Aorta (tissue), 5 donors: Measurements from ENCODE around the gene TRABD2B. TPM values are rescaled to one million over a fixed set of nuclear protein-coding genes. Genes with fewer than 3 reads are reported as not detected.

Experiments
- ATAC-seq: fragments of 200-7000 bp; cut with Tn5 transposase; one replicate; pipeline ENCODE4 v1.9.1; 2022; ENCODE audit warnings: moderate library complexity; ENCODE audit not compliant: low FRiP score
- DNase-seq, 2 donors: peaks; one replicate each; pipeline ENCODE4 v3.0.0-alpha.2; 2020
- H3K27ac ChIP-seq, 2 donors: one replicate each; pipeline ENCODE4 v1.5.1; 2013; ENCODE audit warnings: low read length in 2 of 2, mild to moderate bottlenecking in 2 of 2, moderate library complexity in 2 of 2, control low read depth in 1 of 2, inconsistent platforms in 1 of 2, low read depth in 1 of 2
- H3K27me3 ChIP-seq, 2 donors: one replicate each; pipeline ENCODE4 v1.6.1; 2013; ENCODE audit warnings: control low read depth in 1 of 2, low read length in 1 of 2, mild to moderate bottlenecking in 1 of 2, moderate library complexity in 1 of 2; ENCODE audit not compliant: insufficient read depth in 2 of 2, control insufficient read depth in 1 of 2
- H3K36me3 ChIP-seq, 2 donors: one replicate each; pipeline ENCODE4 v1.6.1; 2013; ENCODE audit warnings: control low read depth in 1 of 2, low read length in 1 of 2, mild to moderate bottlenecking in 1 of 2; ENCODE audit not compliant: insufficient read depth in 2 of 2, control insufficient read depth in 1 of 2
- H3K4me1 ChIP-seq, 2 donors: one replicate each; pipeline ENCODE4 v1.6.1; 2013; ENCODE audit warnings: low read length in 2 of 2, control low read depth in 1 of 2, mild to moderate bottlenecking in 1 of 2, moderate library complexity in 1 of 2; ENCODE audit not compliant: insufficient read depth in 2 of 2, control insufficient read depth in 1 of 2
- H3K4me3 ChIP-seq, 2 donors: one replicate each; pipeline ENCODE4 v1.5.1; 2013; ENCODE audit warnings: low read length in 2 of 2, control low read depth in 1 of 2, mild to moderate bottlenecking in 1 of 2
- H3K9me3 ChIP-seq: one replicate; pipeline ENCODE4 v1.6.1; 2013; ENCODE audit warnings: mild to moderate bottlenecking, low read length; ENCODE audit not compliant: control insufficient read depth
- WGBS, 2 donors: extraction: QIAGEN DNeasy Blood & Tissue Kit; methylation state at CpG; one replicate each; pipeline ENCODE4 v1.1.7; 2013; 5-methylcytosine and 5-hydroxymethylcytosine counted together
- intact Hi-C, 2 donors: fragments of 100-400 bp; cut with DNase I; formaldehyde crosslinking; loops; one replicate each; pipeline versions ENCODE4 v1.14.2 to v1.15.0; 2022
- polyA plus RNA-seq, 2 donors: library from polyadenylated mRNA; stranded (reverse); fragments of 200-250 nt; gene quantifications; one replicate each; pipeline ENCODE4 v1.2.3, GENCODE V29; 2013
- total RNA-seq, 2 donors: library from RNA; stranded (reverse); fragmentation: NEBNext Ultra II Directional; extraction: Animal tissue kit (Norgen Biotek cat#: 25700); gene quantifications; one replicate each; pipeline ENCODE4 v1.2.1, GENCODE V29; 2021
- donor health status: healthy with polysubstance abuse.
- donor health status: Bipolar disorder and iron deficiency.
- donor health status: DM: no; HTN: no; CAD: no.
- donor health status: DM: no; HTN: no; CAD: no.
- donor health status: DM: yes; HTN: yes; CAD: no.

Gene TRABD2B
- total and polyA plus RNA-seq, 4 donors, result 6.0 to 13.3 (median 8.5) TPM

- 93 to 94% methylated on average over 4 of the region's 4 CpGs for WGBS, 2 donors
- Histone ChIP-seq H3K9me3 (no peaks in the 10 kb centered on the region), H3K27ac (no peak overlapping the region), H3K4me1 (no peaks in the 10 kb centered on the region), H3K4me3 (no peak overlapping the region), H3K27me3 (no peaks in the 10 kb centered on the region), H3K36me3 (no peaks in the 10 kb centered on the region)
- ATAC-seq (no peak), DNase-seq (no peak)
- intact Hi-C loops, result no loop called here
These were observed 85.3 kb downstream of the TRABD2B start for GRCh38 chr1:47911892-47912291.

- Histone ChIP-seq H3K36me3 (no peaks in the 10 kb centered on the region), H3K9me3 (no peaks in the 10 kb centered on the region), H3K27me3 (no peaks in the 10 kb centered on the region), H3K27ac (no peak overlapping the region), H3K4me1 (no peaks in the 10 kb centered on the region), H3K4me3 (no peak overlapping the region)
- DNase-seq, result no peak
- 97% methylated on average over 9 of the region's 9 CpGs for WGBS, 2 donors
- ATAC-seq, result no peak
- intact Hi-C loops, result no loop called here
These were observed 85.8 kb downstream of the TRABD2B start for GRCh38 chr1:47911424-47911823.

- WGBS, 2 donors, result 94 to 98% methylated on average over 2 of the region's 2 CpGs
- intact Hi-C loops, result no loop called here
- ATAC-seq (no peak), DNase-seq (no peak)
- Histone ChIP-seq H3K4me3 (no peak overlapping the region), H3K9me3 (no peaks in the 10 kb centered on the region), H3K36me3 (no peaks in the 10 kb centered on the region), H3K27me3 (no peaks in the 10 kb centered on the region), H3K27ac (no peak overlapping the region), H3K4me1 (peaks cover 0 to 2% of the 10 kb centered on the region in 2 donors)
These were observed 88.9 kb downstream of the TRABD2B start for GRCh38 chr1:47908258-47908657.

GRCh38 chr1:47907177-47907528, 90.0 kb downstream of the TRABD2B start:
- H3K9me3 ChIP-seq, result no peaks in the 10 kb centered on the region
- intact Hi-C loops, result no loop called here
- 69 to 78% methylated on average over 1 of the region's 1 CpG for WGBS, 2 donors

GRCh38 chr1:47906527-47907176, 90.5 kb downstream of the TRABD2B start:
- WGBS, 2 donors, result 40 to 49% methylated on average over 14 of the region's 14 CpGs
- no peak overlapping the region for H3K4me3 ChIP-seq
- H3K27me3 ChIP-seq, result no peaks in the 10 kb centered on the region
- H3K36me3 ChIP-seq, result no peaks in the 10 kb centered on the region
- DNase-seq (no peak), ATAC-seq (no peak)
- H3K27ac ChIP-seq, result peak overlapping the region in 1 of 2 donors; percentile 19
- intact Hi-C loops, result no loop called here
- no peaks in the 10 kb centered on the region for H3K9me3 ChIP-seq
- H3K4me1 ChIP-seq, result peaks cover 0 to 2% of the 10 kb centered on the region in 2 donors

More at GRCh38 chr1:47907177-47907528, 90.0 kb downstream of the TRABD2B start:
- ATAC-seq (no peak), DNase-seq (no peak)
- H3K27me3 ChIP-seq, result no peaks in the 10 kb centered on the region
- H3K36me3 ChIP-seq, result no peaks in the 10 kb centered on the region
- H3K4me3 ChIP-seq, result no peak overlapping the region
- peaks cover 0 to 2% of the 10 kb centered on the region in 2 donors for H3K4me1 ChIP-seq
- peak overlapping the region in 1 of 2 donors; percentile 19 for H3K27ac ChIP-seq

GRCh38 chr1:47906009-47906432, 91.2 kb downstream of the TRABD2B start:
- Histone ChIP-seq H3K27me3 (no peaks in the 10 kb centered on the region), H3K4me1 (peaks cover 0 to 2% of the 10 kb centered on the region in 2 donors), H3K9me3 (no peaks in the 10 kb centered on the region), H3K4me3 (no peak overlapping the region), H3K36me3 (no peaks in the 10 kb centered on the region), H3K27ac (peak overlapping the region in 1 of 2 donors; percentile 61)
- ATAC-seq (peak; percentile 62), DNase-seq (no peak)
- intact Hi-C loops, result no loop called here
- WGBS, 2 donors, result 17 to 26% methylated on average over 4 of the region's 4 CpGs

GRCh38 chr1:47903723-47904122, 93.5 kb downstream of the TRABD2B start:
- intact Hi-C loops, result no loop called here
- Histone ChIP-seq H3K27ac (no peak overlapping the region), H3K4me3 (no peak overlapping the region), H3K9me3 (no peaks in the 10 kb centered on the region), H3K36me3 (no peaks in the 10 kb centered on the region), H3K27me3 (no peaks in the 10 kb centered on the region), H3K4me1 (peaks cover 0 to 2% of the 10 kb centered on the region in 2 donors)
- ATAC-seq (no peak), DNase-seq (no peak)

- peaks cover 0 to 2% of the 10 kb centered on the region in 2 donors for H3K4me1 ChIP-seq
- WGBS, 2 donors, result 94 to 96% methylated on average over 3 of the region's 3 CpGs
- H3K27ac ChIP-seq, result no peak overlapping the region
- H3K4me3 ChIP-seq, result no peak overlapping the region
- ATAC-seq, result no peak
- no peaks in the 10 kb centered on the region for H3K36me3 ChIP-seq
- intact Hi-C loops, result no loop called here
- peak in 1 of 2 donors; percentile 65 for DNase-seq
- no peaks in the 10 kb centered on the region for H3K9me3 ChIP-seq
- no peaks in the 10 kb centered on the region for H3K27me3 ChIP-seq
These were observed 96.1 kb downstream of the TRABD2B start for GRCh38 chr1:47901001-47901575.
